HG03095 (cell line): ENCODE measurements around the gene NECAB2.

Experiments used
- ATAC-seq: cut with Tn5 transposase; IDR thresholded peaks from one replicate; pipeline ENCODE4 v1.9.1; 2021; ENCODE audit warnings: moderate library complexity; ENCODE audit not compliant: unreplicated experiment

The NECAB2 gene

GRCh38 chr16:84042308-84042878 lies 74.3 kb downstream of the NECAB2 start, which contains the start of gene SLC38A8:
SLC38A8 (minus strand) TSS chr16:84042795; CDS start chr16:84042157, 638 bp downstream.
- ATAC-seq, result no peak

- no peak for ATAC-seq
Observed at GRCh38 chr16:84042879-84043485, 74.9 kb downstream of the NECAB2 start.

GRCh38 chr16:84043486-84044117 lies 75.6 kb downstream of the NECAB2 start:
- ATAC-seq, result no peak

GRCh38 chr16:84044118-84044488 lies 76.1 kb downstream of the NECAB2 start:
- ATAC-seq, result no peak

GRCh38 chr16:84045001-84045817 lies 77.2 kb downstream of the NECAB2 start:
- no peak for ATAC-seq

GRCh38 chr16:84045818-84046470 lies 77.9 kb downstream of the NECAB2 start:
- no peak for ATAC-seq

GRCh38 chr16:84047206-84047605 lies 79.2 kb downstream of the NECAB2 start:
- no peak for ATAC-seq

GRCh38 chr16:84047626-84048025 lies 79.6 kb downstream of the NECAB2 start:
- ATAC-seq, result no peak

- ATAC-seq, result no peak
Observed at GRCh38 chr16:84048270-84048669, 80.2 kb downstream of the NECAB2 start.

- ATAC-seq, result no peak
Observed at GRCh38 chr16:84048871-84049270, 80.8 kb downstream of the NECAB2 start.

GRCh38 chr16:84049403-84050060 lies 81.5 kb downstream of the NECAB2 start:
- ATAC-seq, result no peak

- no peak for ATAC-seq
Observed at GRCh38 chr16:84050316-84050715, 82.3 kb downstream of the NECAB2 start.

GRCh38 chr16:84052071-84052622 lies 84.1 kb downstream of the NECAB2 start:
- no peak for ATAC-seq
